ENCODE results near the gene SFXN5.
A peak's percentile ranks its signal among the peaks of the same experiment; 100 is the strongest.
"Not testable (repeated sequence)": the region's sequence is repeated elsewhere in the genome, so short reads cannot be mapped to it uniquely, and the experiment has no call there.

The SFXN5 gene

DNA sequence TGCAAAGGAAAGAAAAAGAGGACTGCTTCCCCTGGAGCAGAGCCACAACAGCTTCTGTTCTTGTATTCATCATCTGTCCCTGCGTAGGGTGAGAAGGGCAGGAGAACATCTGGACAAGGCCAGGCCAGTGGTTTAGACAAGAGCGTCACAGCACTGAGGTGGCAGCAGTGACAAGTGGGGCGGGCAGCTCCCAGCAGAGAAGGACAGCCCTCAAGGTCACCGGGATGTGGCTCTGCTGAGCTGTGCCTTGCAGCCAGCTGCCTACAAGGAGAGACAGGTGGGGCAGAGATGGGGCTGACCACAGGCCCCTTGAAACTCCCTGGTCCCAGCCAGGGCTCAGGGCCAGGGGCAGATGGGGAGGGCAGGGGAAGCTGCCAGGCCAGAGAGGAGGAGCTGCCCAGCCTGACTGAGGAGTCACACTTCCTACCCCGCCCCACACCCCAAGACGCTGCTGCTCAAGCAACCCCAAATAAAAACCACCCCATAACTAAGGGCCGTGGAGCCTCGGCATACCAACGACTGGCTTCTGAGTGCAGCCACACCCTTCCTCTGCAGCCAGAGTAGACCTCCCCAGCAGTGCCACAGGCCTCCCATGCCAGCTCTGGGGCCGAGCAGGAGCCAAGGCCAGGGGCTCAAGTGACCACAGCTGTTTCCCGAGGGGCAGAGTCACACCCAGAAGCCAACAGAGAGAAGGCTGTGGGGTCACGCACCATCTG, 35.9 kb upstream of the SFXN5 start:
- ATAC-seq (no peak), DNase-seq (no peak)
- H3K27ac Mint-ChIP-seq: no peak overlapping the region
- H3K27me3 Mint-ChIP-seq: peaks cover 16% of the 10 kb centered on the region
- no peak overlapping the region for H3K4me3 Mint-ChIP-seq
- H3K9me3 Mint-ChIP-seq: no peaks in the 10 kb centered on the region
- H3K4me1 Mint-ChIP-seq: peaks cover 31% of the 10 kb centered on the region

DNA sequence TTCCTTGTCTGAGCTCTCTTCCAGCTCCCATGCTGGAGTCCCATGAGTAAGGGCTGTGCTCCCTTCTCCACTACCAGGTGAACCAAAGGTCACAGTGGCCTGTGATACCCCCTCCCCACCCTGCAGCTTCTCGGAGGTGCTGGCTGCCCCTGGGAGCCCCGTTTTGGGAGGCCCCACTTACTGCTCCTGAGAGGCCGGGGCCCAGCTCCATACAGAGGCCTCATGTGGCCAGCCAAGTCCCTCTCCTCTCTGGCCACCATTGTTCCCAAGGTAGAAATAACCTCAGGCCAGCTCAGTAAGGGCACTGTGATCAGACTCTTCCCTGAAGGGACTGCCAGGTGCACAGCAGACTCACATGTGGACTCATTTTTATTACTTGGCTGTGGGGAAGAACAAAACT, 35.3 kb upstream of the SFXN5 start:
- DNase-seq (no peak), ATAC-seq (peak; percentile 22)
- Mint-ChIP-seq H3K27ac (peak overlapping the region in 1 of 2 donors; percentile 56), H3K4me3 (no peak overlapping the region), H3K27me3 (peaks cover 12% of the 10 kb centered on the region), H3K9me3 (no peaks in the 10 kb centered on the region), H3K4me1 (peaks cover 27% of the 10 kb centered on the region)

DNA sequence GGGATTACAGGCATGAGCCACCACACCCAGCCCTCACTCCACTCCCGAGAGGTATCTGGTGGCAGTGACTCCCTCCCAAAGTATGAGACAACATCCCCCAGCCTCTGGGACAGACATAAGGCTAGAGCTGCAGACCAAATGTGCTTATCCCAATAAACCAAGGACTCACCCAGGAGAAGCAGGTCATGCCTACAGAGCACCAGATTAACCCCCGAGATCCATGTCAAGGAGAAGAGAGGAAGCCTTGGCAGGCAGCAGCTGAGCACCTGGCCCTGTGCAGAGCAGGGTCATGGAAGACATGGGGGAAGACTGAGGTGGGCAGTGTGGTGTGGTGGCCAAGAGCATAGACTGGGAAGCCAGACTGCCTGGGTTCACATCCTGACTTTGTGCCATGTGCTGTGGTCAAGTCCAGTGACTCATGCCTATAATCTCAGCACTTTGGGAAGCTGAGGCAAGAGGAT, 34.0 kb upstream of the SFXN5 start:
- ATAC-seq (no peak), DNase-seq (no peak)
- Mint-ChIP-seq H3K27ac (no peak overlapping the region), H3K4me3 (no peak overlapping the region), H3K4me1 (peaks cover 14% of the 10 kb centered on the region), H3K9me3 (no peaks in the 10 kb centered on the region), H3K27me3 (no peaks in the 10 kb centered on the region)

DNA sequence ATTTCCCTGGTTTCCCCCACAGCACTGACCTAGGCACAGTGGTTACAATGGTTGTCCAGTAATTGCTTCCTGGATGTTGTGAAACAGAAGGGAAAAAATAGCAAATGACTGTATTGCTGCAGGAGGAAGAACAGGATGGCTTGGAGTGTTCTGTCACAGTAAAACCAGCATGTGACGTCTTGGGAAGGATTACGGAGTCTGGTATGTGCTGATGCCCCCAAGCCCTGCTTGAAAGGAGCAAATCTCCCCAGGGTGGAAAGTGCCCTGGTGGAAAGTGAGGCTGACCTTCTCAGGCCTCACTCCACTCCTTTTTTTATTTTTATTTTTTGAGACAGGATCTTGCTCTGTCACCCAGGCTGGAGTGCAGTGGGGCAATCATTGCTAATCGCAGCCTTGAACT, 33.4 kb upstream of the SFXN5 start:
- DNase-seq: no peak
- H3K4me1 Mint-ChIP-seq: peaks cover 8% of the 10 kb centered on the region

GRCh38 chr2:73103018-73103542, 31.6 kb upstream of the SFXN5 start:
- ATAC-seq: no peak
- H3K27ac Mint-ChIP-seq: peak overlapping the region in 1 of 2 donors; percentile 69
- peaks cover 7% of the 10 kb centered on the region for H3K4me1 Mint-ChIP-seq
- no peaks in the 10 kb centered on the region for H3K9me3 Mint-ChIP-seq
- H3K27me3 Mint-ChIP-seq: no peaks in the 10 kb centered on the region
- no peak overlapping the region for H3K4me3 Mint-ChIP-seq
- DNase-seq: no peak

More for the DNA sequence above, 33.4 kb upstream of the SFXN5 start:
- Mint-ChIP-seq H3K27me3 (no peaks in the 10 kb centered on the region), H3K9me3 (no peaks in the 10 kb centered on the region), H3K27ac (no peak overlapping the region), H3K4me3 (no peak overlapping the region)
- ATAC-seq: no peak

- Mint-ChIP-seq H3K27ac (peak overlapping the region in 1 of 2 donors; percentile 51), H3K4me1 (peaks cover 7% of the 10 kb centered on the region), H3K4me3 (no peak overlapping the region), H3K9me3 (no peaks in the 10 kb centered on the region), H3K27me3 (no peaks in the 10 kb centered on the region)
- DNase-seq (no peak), ATAC-seq (no peak)
Observed at GRCh38 chr2:73101626-73102256, 30.2 kb upstream of the SFXN5 start.

GRCh38 chr2:73100956-73101355, 29.4 kb upstream of the SFXN5 start:
- H3K27me3 Mint-ChIP-seq: no peaks in the 10 kb centered on the region
- DNase-seq: no peak
- peaks cover 7% of the 10 kb centered on the region for H3K4me1 Mint-ChIP-seq
- H3K4me3 Mint-ChIP-seq: no peak overlapping the region
- H3K27ac Mint-ChIP-seq: peak overlapping the region in 1 of 2 donors; percentile 71
- H3K9me3 Mint-ChIP-seq: no peaks in the 10 kb centered on the region
- ATAC-seq: no peak

DNA sequence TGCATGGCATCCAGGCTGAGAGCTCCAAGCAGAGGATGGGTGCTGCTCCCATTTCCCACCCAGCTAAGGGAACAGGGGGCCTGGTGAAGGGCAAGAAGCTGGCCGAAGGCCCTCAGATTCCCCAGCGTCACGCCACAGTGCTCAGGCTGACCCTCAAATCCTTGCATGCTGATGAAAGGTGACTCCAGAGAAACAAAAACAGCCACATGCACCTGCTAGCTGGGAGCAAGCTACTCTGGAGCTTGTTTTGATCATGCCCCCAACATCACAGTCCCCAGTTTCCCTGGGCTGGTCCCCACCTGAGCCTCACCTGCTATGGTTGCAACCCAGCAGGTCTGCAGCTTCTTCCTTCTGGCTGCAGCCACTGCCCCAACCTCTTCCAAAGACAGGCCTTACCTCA, 28.0 kb upstream of the SFXN5 start:
- DNase-seq (no peak), ATAC-seq (no peak)
- no peaks in the 10 kb centered on the region for H3K9me3 Mint-ChIP-seq
- H3K27me3 Mint-ChIP-seq: no peaks in the 10 kb centered on the region
- no peak overlapping the region for H3K4me3 Mint-ChIP-seq
- peaks cover 7% of the 10 kb centered on the region for H3K4me1 Mint-ChIP-seq
- H3K27ac Mint-ChIP-seq: no peak overlapping the region

GRCh38 chr2:73095910-73096309, 24.4 kb upstream of the SFXN5 start:
- DNase-seq (no peak), ATAC-seq (no peak)
- H3K4me3 Mint-ChIP-seq: no peak overlapping the region

DNA sequence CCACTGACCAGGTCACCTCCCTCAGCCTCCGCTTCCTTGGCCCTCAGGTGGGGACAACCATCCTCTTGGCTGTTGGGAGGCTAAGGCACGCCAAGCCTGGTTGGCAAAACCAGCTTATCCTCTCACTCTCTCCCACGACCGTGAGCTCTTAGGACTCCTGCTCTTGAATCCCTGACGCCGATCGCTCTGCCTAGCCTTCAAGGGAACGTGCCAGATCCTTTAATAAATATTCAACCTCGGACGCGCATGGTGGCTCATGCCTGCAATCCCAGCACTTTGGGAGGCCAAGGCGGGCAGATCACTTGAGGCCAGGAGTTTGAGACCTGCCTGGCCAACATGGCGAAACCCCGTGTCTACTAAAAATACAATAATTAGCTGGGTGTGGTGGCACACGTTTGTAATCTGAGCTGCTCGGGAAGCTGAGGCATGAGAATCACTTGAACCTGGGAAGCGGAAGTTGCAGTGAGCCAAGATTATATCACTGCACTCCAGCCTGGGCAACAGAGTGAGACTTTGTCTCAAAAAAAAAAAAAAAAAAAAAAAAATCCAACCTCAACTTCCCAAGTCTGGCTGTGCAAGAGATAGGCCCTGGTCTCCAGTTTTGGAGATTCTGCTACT, 22.2 kb upstream of the SFXN5 start:
- H3K27me3 Mint-ChIP-seq, H3K9me3 Mint-ChIP-seq, ATAC-seq, H3K4me1 Mint-ChIP-seq, H3K27ac Mint-ChIP-seq, DNase-seq, H3K4me3 Mint-ChIP-seq: not testable (repeated sequence)

More at GRCh38 chr2:73095910-73096309, 24.4 kb upstream of the SFXN5 start:
- Mint-ChIP-seq H3K4me1 (no peaks in the 10 kb centered on the region), H3K27ac (no peak overlapping the region), H3K9me3 (no peaks in the 10 kb centered on the region), H3K27me3 (no peaks in the 10 kb centered on the region)

DNA sequence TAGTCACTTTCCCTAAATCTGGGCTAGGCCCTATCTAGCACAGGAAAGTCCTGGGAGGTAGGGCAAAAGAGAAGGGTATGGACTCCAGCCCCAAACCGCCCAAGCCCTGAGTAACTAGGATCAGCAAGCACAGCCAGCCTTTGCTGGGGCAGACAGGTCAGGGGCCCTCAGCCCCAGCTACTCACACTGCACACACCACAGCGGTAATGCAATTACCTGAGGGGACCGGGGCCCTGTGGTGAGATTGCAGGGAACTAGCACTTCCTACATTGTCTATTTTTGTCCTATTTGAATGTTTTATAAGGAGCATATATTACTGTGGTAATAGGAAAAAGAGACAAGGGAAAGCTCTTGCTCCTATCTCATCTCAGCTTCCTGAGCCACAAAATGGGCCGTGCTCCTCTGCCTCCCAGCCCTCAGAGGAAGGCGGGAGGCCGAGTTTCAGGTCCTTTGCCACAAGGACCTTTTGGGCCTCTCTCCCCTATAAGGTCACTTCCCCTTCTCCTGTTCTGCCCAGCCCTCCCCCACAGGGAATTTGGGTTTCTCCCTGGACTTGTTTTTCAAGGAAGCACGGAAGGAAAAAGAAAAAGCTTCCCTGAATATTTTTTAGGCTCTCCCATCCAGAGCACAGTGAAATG, 20.8 kb upstream of the SFXN5 start:
- Mint-ChIP-seq H3K4me3 (no peak overlapping the region), H3K9me3 (no peaks in the 10 kb centered on the region), H3K27me3 (no peaks in the 10 kb centered on the region), H3K4me1 (no peaks in the 10 kb centered on the region), H3K27ac (no peak overlapping the region)
- ATAC-seq (no peak), DNase-seq (no peak)

DNA sequence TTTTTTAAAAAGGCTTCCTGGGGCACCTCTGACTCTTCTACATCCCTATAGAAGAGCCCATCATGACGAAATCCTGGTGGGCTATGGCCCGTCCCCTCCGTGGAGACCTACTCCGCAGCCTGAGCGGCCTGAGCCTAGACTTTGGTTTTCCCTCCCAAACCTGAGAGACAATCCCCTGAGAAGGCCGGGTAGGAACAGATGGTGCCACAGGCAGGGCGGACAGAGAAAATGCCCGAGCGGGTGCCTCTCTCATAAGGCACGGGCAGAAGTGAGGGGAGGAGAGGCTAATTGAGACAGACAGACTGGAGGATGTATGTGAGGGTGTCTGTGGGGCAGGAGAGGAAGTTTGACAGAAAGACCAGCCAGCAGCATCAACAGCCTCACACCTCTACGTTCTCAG, 20.2 kb upstream of the SFXN5 start:
- no peak for ATAC-seq
- no peak for DNase-seq
- no peak overlapping the region for H3K4me3 Mint-ChIP-seq
- H3K27me3 Mint-ChIP-seq: no peaks in the 10 kb centered on the region
- no peak overlapping the region for H3K27ac Mint-ChIP-seq
- no peaks in the 10 kb centered on the region for H3K9me3 Mint-ChIP-seq
- no peaks in the 10 kb centered on the region for H3K4me1 Mint-ChIP-seq

DNA sequence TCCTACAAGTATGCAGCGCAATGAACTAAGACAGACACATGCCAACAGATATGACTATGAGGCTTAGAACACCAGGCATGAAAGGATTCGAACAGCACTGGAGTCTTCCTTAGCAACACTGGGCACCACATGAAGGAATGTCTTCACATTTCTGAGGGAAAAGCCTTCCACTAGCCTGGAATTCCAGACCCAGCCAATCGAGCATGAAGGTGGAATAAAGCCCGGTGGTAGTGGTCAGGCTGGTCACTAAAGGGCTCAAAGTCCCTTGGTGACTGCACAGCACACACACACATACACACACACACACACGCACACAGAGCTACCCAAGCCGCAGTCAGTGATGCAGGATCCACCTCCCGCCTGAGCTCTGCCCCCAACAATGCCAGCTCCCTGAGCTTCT, 19.7 kb upstream of the SFXN5 start:
- DNase-seq (no peak), ATAC-seq (no peak)
- no peak overlapping the region for H3K4me3 Mint-ChIP-seq
- H3K4me1 Mint-ChIP-seq: no peaks in the 10 kb centered on the region
- H3K9me3 Mint-ChIP-seq: no peaks in the 10 kb centered on the region
- no peaks in the 10 kb centered on the region for H3K27me3 Mint-ChIP-seq
- H3K27ac Mint-ChIP-seq: no peak overlapping the region

DNA sequence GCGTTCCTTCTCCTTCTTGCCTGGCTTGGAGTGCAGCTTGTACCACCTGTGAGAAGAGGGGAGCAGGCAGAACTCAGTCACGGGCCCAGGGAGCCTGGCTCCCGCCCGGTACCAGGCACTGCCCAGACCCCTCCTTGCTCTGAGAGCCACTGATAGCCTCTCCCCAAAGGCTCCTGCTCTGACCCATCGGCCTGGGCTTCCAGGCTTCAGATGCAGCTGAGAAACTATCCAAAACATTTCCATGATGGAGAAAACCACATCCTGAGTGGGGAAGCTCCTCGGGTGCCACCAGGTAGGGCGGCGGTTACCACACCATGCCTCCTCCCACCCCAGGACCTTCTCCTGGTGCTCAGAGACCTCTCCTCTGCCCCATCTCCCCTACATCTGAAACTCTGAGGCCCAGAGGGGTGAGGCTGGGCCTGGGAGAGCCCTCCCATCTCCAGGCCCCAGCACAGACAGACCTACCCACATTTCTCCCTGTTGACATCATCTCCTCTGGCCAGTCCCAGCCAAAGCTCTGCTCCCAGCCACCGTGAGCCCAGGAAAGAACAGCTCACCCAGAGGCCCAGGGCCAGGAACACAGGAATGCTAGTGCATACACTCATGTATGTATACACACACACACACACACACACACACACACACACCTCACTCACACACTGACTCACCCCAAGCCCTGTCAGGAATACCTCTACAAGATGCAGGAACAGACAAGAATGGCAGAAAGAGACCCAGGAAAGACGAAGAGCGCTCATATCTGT, 17.9 kb upstream of the SFXN5 start:
- no peak overlapping the region for H3K27ac Mint-ChIP-seq
- no peak overlapping the region for H3K4me3 Mint-ChIP-seq
- H3K9me3 Mint-ChIP-seq: no peaks in the 10 kb centered on the region
- no peak for DNase-seq
- peaks cover 8% of the 10 kb centered on the region for H3K4me1 Mint-ChIP-seq
- no peak for ATAC-seq
- H3K27me3 Mint-ChIP-seq: no peaks in the 10 kb centered on the region

GRCh38 chr2:73088703-73089102, 17.2 kb upstream of the SFXN5 start:
- Mint-ChIP-seq H3K27ac (no peak overlapping the region), H3K27me3 (no peaks in the 10 kb centered on the region), H3K4me1 (peaks cover 8% of the 10 kb centered on the region), H3K9me3 (no peaks in the 10 kb centered on the region), H3K4me3 (no peak overlapping the region)
- DNase-seq (no peak), ATAC-seq (no peak)

Data from stimulated activated naive CD8-positive, alpha-beta T cell treated with anti-CD3 and anti-CD28 coated beads, Interleukin-15, amount 100 ng/mL, for 72 hours (primary cell).